ENCODE data around the gene TSEN54. TPM values are rescaled to one million over a fixed set of nuclear protein-coding genes. Genes with fewer than 3 reads are reported as not detected.
A peak's percentile ranks its signal among the peaks of the same experiment; 100 is the strongest.

TSEN54 gene
- polyA plus RNA-seq, 4 donors, result 38.7 to 68.8 (median 55.0) TPM

DNA sequence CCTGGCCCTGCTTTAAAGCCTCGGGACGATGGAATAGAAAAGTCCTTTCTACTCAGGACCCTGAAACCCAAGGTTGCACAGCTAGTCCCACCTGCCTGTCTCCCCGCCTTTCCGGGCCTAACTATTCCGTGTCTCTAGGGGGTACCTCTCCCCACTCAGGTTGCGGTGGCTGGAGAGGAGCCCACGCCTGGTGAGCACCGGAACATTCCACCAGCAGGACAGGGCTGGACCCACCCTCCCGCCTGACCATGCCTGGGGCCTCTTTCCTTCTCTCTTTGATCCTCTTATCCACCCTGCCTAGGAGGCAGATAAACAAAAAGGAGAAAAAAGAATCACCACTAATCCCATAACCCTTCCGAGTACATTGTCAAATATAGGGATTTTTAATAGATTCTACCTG lies 20.0 kb downstream of the TSEN54 start:
- no peak for DNase-seq (ENCODE audit: low read depth in 4 of 4, low spot score in 2 of 4)

DNA sequence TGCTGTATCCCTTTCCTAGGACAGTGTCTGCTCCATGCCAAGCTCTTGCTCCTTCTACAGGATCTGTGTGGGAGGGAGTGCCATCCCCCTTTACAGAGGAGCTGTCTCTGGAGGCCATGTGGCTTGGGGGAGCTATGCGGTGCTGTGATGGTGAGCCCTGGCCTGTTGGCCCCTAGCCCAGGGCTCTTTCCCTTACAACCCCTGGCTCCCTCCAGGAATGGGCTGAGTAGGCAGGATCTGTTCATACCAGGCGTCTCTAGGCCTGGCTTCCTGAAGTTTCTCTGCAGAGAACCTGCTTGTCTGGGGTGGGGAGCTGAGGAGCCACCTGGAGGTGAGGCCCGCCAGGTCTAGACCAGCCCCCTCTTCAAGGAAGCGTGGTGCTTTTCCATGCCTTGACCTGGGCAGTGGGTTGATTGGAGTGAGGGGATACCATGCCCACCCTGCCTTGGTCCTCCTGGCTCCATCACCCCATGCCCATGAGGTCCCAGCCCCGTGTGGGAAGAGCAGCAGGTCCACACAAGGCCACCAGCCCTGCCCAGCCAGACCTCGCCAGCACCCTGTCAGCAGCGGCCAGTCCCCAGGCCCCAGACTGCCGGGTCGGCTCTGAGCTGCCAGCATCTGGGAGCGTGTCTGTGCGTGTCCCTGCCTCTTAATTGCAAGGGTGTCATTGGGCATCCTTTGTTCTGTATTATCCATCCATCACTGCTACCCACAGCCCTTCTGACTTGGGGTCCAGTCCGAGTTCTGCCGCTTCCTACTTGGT lies 23.8 kb downstream of the TSEN54 start:
- no peak for DNase-seq (ENCODE audit: low read depth in 4 of 4, low spot score in 2 of 4)

DNA sequence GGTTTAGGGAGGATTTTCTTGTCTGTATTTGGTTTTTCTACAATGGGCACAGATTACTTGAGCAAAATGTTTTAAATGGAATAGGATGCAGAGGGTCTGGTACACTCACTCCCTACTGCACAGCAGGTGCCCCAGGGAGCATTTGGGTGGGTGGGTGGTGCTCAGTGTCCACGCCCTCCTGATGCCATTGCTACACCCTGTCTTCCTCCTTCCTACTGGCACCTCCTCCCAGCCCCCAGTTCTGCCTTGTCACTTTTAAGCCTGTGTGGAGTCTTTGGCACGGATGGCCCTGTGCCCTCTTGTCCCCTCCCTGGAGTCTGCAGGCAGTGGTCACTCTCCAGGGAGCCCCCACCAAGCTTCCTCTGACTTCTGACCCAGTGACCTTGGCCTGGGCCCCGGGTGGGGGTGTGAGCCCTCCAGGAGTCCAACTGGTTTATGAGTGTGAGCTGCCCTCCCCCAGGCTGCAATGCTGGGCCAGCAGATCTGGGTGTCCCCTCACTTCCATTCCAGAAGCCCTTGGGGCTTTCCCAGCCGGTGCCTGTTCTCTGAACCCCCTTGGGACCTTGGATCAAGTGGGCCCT lies 24.7 kb downstream of the TSEN54 start:
- no peak for DNase-seq (ENCODE audit: low read depth in 4 of 4, low spot score in 2 of 4)

DNA sequence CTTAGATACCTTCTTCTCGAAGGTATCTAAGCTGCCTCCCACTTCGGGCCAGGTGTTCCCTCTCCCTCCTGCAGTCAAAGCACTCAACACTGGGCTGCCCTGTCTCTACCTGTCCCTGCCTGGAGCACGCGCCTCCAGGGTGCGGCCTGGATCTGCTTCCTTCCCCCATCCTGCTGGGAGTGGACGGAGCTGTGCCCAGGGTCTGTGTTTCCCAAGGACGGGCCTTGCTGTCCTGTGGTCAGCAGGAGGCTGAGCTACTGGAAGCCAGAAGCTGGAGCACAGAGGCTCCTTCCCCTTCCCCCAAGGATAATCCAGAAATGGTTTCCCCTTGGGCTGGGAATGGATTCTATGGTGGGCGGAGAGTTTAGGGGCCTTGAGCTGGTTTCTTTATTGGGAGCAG lies 25.9 kb downstream of the TSEN54 start:
- DNase-seq (ENCODE audit: low read depth in 4 of 4, low spot score in 2 of 4), result no peak

DNA sequence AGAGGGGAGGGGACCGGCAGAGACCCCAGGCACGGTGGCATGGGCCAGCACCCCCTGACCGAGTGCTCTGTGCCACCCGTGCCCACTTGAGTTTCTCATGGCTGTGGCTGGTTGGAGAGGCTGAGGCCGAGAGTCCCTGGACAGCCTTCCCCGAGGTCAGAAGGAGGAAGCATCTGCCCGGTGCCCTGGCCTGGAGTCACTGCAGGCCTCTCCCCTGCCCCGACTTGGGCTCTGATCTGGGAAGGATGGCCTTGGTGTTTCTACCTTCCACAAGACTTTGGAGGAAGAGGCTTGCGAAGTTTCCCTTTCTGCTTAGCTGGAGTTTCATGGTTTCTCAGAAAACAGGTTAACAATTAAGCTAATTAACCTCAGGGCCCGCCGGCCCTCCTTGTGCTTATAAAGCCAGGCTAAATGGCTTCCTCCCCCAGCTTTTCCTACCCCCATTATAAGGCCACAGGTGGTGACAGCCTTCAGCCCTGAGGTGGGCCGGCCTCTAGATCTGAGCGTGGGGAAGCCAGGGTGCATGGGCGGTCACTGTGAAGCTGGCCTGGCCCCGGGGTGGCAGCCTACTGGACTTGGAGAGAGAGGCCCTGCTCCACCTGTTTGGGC lies 26.5 kb downstream of the TSEN54 start:
- no peak for DNase-seq (ENCODE audit: low read depth in 4 of 4, low spot score in 2 of 4)

DNA sequence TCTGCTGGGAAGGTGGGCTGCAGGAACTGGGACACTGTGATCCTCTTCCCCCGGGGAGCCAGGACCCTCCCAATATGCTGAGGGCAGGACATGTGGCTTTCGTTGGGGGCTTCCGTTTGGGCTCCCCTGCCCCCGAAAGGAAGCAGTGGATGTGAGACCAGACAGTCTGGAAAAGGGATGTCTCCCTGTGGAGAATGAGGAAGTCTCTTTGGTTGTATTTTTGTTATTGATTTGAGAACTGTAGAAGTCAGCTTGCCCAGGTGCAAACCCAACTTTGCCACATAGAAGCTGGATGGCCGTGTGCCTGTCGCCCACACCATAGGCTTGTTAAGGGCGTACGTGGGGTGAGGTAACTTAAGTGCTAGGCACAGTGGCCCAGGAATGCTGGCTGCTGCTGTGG lies 27.9 kb downstream of the TSEN54 start:
- no peak for DNase-seq (ENCODE audit: low read depth in 4 of 4, low spot score in 2 of 4)

DNA sequence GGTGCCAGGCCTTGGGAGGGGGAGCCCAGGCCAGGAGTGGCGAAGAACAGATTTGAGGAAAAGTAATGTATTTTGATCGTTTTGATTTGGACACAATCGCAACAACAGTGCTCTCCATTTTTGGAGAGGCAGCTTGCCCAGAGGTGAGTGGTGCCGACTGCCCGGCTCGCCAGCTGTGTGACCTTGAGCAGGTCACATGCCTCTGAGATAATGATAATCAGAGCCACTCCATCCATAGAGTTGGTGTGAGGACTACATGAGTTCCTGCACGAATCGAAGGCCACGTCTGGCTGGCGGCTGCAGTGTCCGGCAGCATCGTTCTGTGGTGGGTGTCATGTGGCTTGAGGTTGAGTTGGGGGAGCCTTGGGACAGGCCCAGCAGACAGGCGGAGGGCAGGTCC lies 29.9 kb downstream of the TSEN54 start:
- DNase-seq (ENCODE audit: low read depth in 4 of 4, low spot score in 2 of 4), result no peak

- DNase-seq (ENCODE audit: low read depth in 4 of 4, low spot score in 2 of 4), result no peak
Measured at GRCh38 chr17:75547091-75547490, 30.8 kb downstream of the TSEN54 start.

DNA sequence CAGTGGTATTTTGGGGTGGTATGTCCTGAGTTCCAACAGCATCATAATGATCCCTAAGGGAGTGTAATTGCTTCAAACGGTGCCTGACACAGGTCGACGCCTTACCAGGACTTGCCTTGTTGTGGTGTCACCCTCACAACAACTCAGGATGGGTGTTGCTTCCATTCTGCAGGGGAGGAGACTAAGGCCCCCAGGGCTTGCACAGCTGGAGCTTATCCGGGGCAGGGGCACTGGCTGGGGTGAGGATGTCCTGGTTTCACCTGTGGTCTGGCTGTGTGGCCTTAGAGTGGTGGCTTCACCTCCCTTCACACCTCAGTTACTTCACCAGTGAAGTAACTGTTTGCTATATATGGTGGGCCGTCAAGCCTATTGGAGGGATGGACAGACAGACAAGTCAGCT lies 32.5 kb downstream of the TSEN54 start:
- DNase-seq (ENCODE audit: low read depth in 4 of 4, low spot score in 2 of 4), result no peak

- peak in 2 of 4 donors; percentile 39 to 59 for DNase-seq (ENCODE audit: low read depth in 4 of 4, low spot score in 2 of 4)
Measured at GRCh38 chr17:75549246-75550138, 33.2 kb downstream of the TSEN54 start.

GRCh38 chr17:75550139-75550465 lies 33.8 kb downstream of the TSEN54 start:
- DNase-seq (ENCODE audit: low read depth in 4 of 4, low spot score in 2 of 4), result no peak

DNA sequence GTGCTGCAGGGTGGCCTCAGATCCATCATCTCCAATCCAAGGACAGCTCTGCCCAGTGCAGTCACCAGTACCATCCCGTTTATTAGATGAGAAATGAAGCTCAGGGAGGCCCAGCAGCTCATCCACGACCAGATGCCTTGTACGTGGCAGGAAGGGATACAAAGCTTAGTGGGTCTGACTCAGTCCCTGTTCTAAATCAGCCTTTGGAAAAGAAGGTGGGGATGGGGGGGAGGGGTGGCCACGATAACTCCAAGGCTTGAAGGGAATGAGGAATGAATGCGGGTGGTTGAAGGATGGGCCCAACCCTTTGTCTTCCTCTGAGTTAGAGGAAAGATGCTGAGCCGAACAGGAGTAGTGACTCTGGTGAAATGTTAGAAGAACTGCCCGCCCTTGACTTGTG lies 34.9 kb downstream of the TSEN54 start:
- DNase-seq (ENCODE audit: low read depth in 4 of 4, low spot score in 2 of 4), result no peak

- DNase-seq (ENCODE audit: low read depth in 4 of 4, low spot score in 2 of 4), result no peak
Measured at GRCh38 chr17:75552425-75553294, 36.3 kb downstream of the TSEN54 start.

GRCh38 chr17:75553295-75554110 lies 37.2 kb downstream of the TSEN54 start:
- no peak for DNase-seq (ENCODE audit: low read depth in 4 of 4, low spot score in 2 of 4)

DNA sequence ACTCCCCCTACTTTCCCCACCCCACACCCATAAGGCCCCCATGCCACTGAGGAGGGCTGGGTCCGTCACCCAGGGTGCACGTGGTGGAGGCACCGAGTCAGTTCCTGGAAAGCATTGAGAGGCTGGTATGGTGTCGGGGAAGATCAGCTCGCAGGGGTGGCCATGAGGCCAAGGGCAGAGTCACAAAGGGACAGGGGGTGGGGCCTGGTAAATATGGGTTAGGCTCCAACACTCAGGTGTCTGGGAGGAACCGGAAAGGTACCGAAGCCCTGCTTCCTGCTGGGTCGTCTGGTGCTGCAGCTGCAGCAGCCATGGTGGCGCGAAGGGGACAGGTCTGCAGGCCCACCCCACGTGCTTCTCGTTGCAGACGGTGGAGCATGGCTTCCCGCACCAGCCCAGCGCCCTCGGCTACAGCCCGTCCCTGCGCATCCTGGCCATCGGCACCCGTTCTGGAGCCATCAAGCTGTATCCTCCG lies 39.4 kb downstream of the TSEN54 start:
- no peak for DNase-seq (ENCODE audit: low read depth in 4 of 4, low spot score in 2 of 4)

DNA sequence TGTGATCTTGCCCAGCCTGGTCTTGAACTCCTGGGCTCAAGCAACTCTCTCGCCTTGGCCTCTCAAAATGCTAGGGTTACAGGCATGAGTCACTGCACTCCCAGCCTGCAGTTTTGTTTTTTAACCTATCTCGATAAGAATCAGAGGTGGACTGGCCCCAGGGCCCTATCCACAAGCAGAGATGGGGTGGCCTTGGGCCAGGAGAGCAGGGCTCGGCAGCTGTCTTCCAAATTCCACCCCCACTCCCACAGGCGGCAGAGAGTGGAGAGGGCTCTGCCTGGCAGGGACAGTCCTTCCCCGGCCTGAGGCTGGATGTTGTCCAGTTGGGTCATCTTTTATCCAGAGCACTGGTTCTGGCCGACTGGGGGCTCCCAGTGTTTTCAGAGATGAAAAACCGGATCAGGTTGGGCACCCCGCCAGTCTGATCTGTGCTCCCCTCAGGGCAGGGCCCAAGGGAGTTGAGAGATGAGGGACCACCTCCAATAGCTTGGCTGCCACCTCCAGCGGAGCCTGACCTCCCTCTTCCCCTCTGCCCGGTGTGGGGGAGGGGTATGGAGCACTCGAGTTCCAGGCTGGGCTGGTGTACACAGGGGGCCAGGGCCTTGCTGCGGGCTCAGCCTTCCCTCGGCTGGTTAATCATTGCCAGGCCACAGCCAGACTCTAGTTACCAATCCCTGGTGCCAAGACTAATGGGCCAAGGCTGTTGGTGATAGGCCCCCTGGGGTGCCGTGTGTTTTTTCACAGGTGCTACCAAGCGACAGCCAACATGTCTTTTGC lies 40.9 kb downstream of the TSEN54 start:
- DNase-seq (ENCODE audit: low read depth in 4 of 4, low spot score in 2 of 4), result peak in 3 of 4 donors; percentile 53 to 80 (median 67)

- DNase-seq (ENCODE audit: low read depth in 4 of 4, low spot score in 2 of 4), result no peak
Measured at GRCh38 chr17:75557852-75558665, 41.7 kb downstream of the TSEN54 start.

Measured in left renal cortex interstitium (tissue), 4 donors.